Glutamatergic neuron (in vitro differentiated cells): ENCODE measurements around the gene SPOUT1. TPM values are rescaled to one million over a fixed set of nuclear protein-coding genes. Genes with fewer than 3 reads are reported as not detected.
"Not testable (repeated sequence)": the region's sequence is repeated elsewhere in the genome, so short reads cannot be mapped to it uniquely, and the experiment has no call there.

Experiments used
- DNase-seq: peaks from one replicate; pipeline ENCODE4 v3.0.0; 2022
- H3K27ac Mint-ChIP-seq: one replicate; pipeline ENCODE4 v1.8.0; 2020; ENCODE audit warnings: mild to moderate bottlenecking, mixed read lengths, inconsistent platforms; ENCODE audit not compliant: unreplicated experiment
- H3K27me3 Mint-ChIP-seq: one replicate; pipeline ENCODE4 v1.8.0; 2020; ENCODE audit warnings: mild to moderate bottlenecking, moderate library complexity, mixed read lengths, inconsistent platforms; ENCODE audit not compliant: unreplicated experiment
- H3K36me3 Mint-ChIP-seq: one replicate; pipeline ENCODE4 v1.8.0; 2020; ENCODE audit warnings: mild to moderate bottlenecking, mixed read lengths, inconsistent platforms; ENCODE audit not compliant: unreplicated experiment
- H3K4me1 Mint-ChIP-seq: one replicate; pipeline ENCODE4 v1.8.0; 2020; ENCODE audit warnings: mild to moderate bottlenecking, low read depth, mixed read lengths, inconsistent platforms; ENCODE audit not compliant: unreplicated experiment
- H3K4me3 Mint-ChIP-seq: one replicate; pipeline ENCODE4 v1.8.0; 2020; ENCODE audit warnings: mild to moderate bottlenecking, mixed read lengths, inconsistent platforms; ENCODE audit not compliant: unreplicated experiment
- H3K9me3 Mint-ChIP-seq: one replicate; pipeline ENCODE4 v1.8.0; 2020; ENCODE audit warnings: mild to moderate bottlenecking, moderate library complexity, mixed read lengths, inconsistent platforms; ENCODE audit not compliant: unreplicated experiment
- CTCF ChIP-seq: fragments of 200-600 bp; sonication (generic); IDR thresholded peaks from one replicate; pipeline ENCODE4 v1.5.0; 2021; ENCODE audit not compliant: partially characterized antibody, unreplicated experiment
- total RNA-seq: library from RNA; stranded (reverse); fragmentation: NEBNext Ultra II Directional; extraction: Animal tissue kit (Norgen Biotek cat#: 25700); gene quantifications from one replicate; pipeline ENCODE4 v1.2.1, GENCODE V29; 2021; ENCODE audit not compliant: unreplicated experiment

SPOUT1 gene
- total RNA-seq, 1 donor from 2014 or later: 22.3 TPM

- TF ChIP-seq CTCF: no peak
- H3K27me3 Mint-ChIP-seq: peaks cover 12% of the 10 kb centered on the region
- H3K36me3 Mint-ChIP-seq: peaks cover 24% of the 10 kb centered on the region
- H3K27ac Mint-ChIP-seq: peak overlapping the region; percentile 19
- peaks cover 12% of the 10 kb centered on the region for H3K9me3 Mint-ChIP-seq
- peaks cover 8% of the 10 kb centered on the region for H3K4me1 Mint-ChIP-seq
- H3K4me3 Mint-ChIP-seq: no peak overlapping the region
- DNase-seq: no peak
Measured at GRCh38 chr9:128847803-128848202, 18.2 kb upstream of the SPOUT1 start.

GRCh38 chr9:128846680-128847030 is 17.1 kb upstream of the SPOUT1 start:
- Mint-ChIP-seq H3K27ac (no peak overlapping the region), H3K9me3 (peaks cover 12% of the 10 kb centered on the region), H3K27me3 (peaks cover 12% of the 10 kb centered on the region), H3K36me3 (peaks cover 24% of the 10 kb centered on the region), H3K4me1 (peaks cover 8% of the 10 kb centered on the region), H3K4me3 (no peak overlapping the region)
- TF ChIP-seq CTCF: no peak
- DNase-seq: no peak

GRCh38 chr9:128845186-128845931 is 15.8 kb upstream of the SPOUT1 start:
- H3K9me3 Mint-ChIP-seq: peaks cover 10% of the 10 kb centered on the region
- peaks cover 8% of the 10 kb centered on the region for H3K4me1 Mint-ChIP-seq
- H3K27me3 Mint-ChIP-seq: peaks cover 10% of the 10 kb centered on the region
- peak; percentile 75 for DNase-seq
- peaks cover 12% of the 10 kb centered on the region for H3K36me3 Mint-ChIP-seq
- TF ChIP-seq CTCF: no peak
- peak overlapping the region; percentile 52 for H3K4me3 Mint-ChIP-seq
- peak overlapping the region; percentile 91 for H3K27ac Mint-ChIP-seq

GRCh38 chr9:128843171-128843570 is 13.6 kb upstream of the SPOUT1 start:
- not testable (repeated sequence) for H3K4me3 Mint-ChIP-seq, H3K9me3 Mint-ChIP-seq, H3K27ac Mint-ChIP-seq, DNase-seq, H3K36me3 Mint-ChIP-seq, H3K4me1 Mint-ChIP-seq
- peaks cover 10% of the 10 kb centered on the region for H3K27me3 Mint-ChIP-seq

GRCh38 chr9:128841694-128842492 is 12.3 kb upstream of the SPOUT1 start:
- Mint-ChIP-seq H3K4me3 (no peak overlapping the region), H3K9me3 (peaks cover 7% of the 10 kb centered on the region), H3K27me3 (peaks cover 10% of the 10 kb centered on the region), H3K27ac (no peak overlapping the region), H3K4me1 (peaks cover 5% of the 10 kb centered on the region), H3K36me3 (no peaks in the 10 kb centered on the region)
- DNase-seq: no peak
- TF ChIP-seq CTCF: no peak
